Subcutaneous abdominal adipose tissue (tissue), 5 donors: ENCODE measurements around the gene ITIH3.

Experiments used
- H3K27ac ChIP-seq: one replicate; pipeline ENCODE4 v1.7.0; 2013; ENCODE audit warnings: low read depth, mild to moderate bottlenecking, inconsistent platforms, low read length, moderate library complexity
- H3K27me3 ChIP-seq, 5 donors: one replicate each; pipeline ENCODE4 v1.7.0; 2013; ENCODE audit warnings: low read length in 5 of 5, inconsistent platforms in 1 of 5; ENCODE audit not compliant: control insufficient read depth in 5 of 5, insufficient read depth in 4 of 5
- H3K36me3 ChIP-seq, 5 donors: one replicate each; pipeline ENCODE4 v1.7.0; 2013; ENCODE audit warnings: low read length in 5 of 5; ENCODE audit not compliant: control insufficient read depth in 5 of 5, insufficient read depth in 5 of 5
- H3K4me1 ChIP-seq, 5 donors: one replicate each; pipeline ENCODE4 v1.7.0; 2013; ENCODE audit warnings: low read length in 5 of 5, mild to moderate bottlenecking in 3 of 5, moderate library complexity in 1 of 5; ENCODE audit not compliant: control insufficient read depth in 5 of 5, insufficient read depth in 5 of 5
- H3K4me3 ChIP-seq, 5 donors: one replicate each; pipeline ENCODE4 v1.7.0; 2013; ENCODE audit warnings: low read length in 5 of 5, low read depth in 1 of 5
- H3K9ac ChIP-seq, 5 donors: one replicate each; pipeline ENCODE4 v1.7.0; 2013; ENCODE audit warnings: low read length in 5 of 5, mild to moderate bottlenecking in 4 of 5, moderate library complexity in 3 of 5
- H3K9me3 ChIP-seq, 5 donors: one replicate each; pipeline ENCODE4 v1.7.0; 2013; ENCODE audit warnings: low read length in 5 of 5; ENCODE audit not compliant: control insufficient read depth in 5 of 5
- donor health status: healthy.
- donor health status: healthy.
- donor health status: healthy.
- donor health status: healthy.
- donor health status: healthy.

ITIH3 gene

DNA sequence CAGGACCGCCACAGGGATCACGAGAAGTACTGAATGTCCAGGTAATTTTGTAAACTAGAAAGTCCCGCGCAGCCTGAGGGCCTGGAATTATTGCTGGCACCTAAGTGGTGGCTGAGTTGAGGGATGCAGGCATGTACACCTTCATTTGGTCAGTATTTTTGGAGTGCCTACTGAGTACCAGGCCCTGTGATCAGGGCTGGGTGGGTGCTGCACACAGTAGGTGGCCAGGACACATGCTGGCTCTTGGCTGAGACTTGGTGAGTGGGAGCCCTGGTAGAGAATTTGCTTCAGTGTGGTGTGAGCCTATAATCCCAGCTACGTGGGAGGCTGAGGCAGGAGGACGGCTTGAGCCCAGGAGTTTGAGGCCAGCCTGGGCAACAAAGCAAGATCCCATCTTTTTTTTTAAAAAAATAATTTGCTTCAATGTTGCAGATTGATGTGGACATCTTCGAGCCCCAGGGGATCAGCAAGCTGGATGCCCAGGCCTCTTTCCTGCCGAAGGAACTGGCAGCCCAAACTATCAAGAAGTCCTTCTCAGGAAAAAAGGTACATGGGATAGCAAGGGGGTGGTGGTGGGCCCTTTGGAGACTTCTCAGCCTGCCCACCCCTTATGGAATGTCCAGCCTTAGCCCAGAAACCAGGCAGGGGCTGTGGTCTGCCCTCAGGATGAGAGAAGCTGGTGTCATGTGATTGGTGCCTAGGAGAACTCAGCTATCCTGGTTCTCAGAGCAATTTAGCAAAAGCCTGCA, 14.6 kb upstream of the ITIH3 start:
- no peak overlapping the region for H3K4me3 ChIP-seq
- H3K4me1 ChIP-seq: peaks cover 0 to 14% (median 3%) of the 10 kb centered on the region in 5 donors
- peaks cover 0 to 13% (median 5%) of the 10 kb centered on the region in 5 donors for H3K27me3 ChIP-seq
- no peak overlapping the region for H3K27ac ChIP-seq
- H3K36me3 ChIP-seq: no peaks in the 10 kb centered on the region
- H3K9ac ChIP-seq: no peak overlapping the region
- no peaks in the 10 kb centered on the region for H3K9me3 ChIP-seq

DNA sequence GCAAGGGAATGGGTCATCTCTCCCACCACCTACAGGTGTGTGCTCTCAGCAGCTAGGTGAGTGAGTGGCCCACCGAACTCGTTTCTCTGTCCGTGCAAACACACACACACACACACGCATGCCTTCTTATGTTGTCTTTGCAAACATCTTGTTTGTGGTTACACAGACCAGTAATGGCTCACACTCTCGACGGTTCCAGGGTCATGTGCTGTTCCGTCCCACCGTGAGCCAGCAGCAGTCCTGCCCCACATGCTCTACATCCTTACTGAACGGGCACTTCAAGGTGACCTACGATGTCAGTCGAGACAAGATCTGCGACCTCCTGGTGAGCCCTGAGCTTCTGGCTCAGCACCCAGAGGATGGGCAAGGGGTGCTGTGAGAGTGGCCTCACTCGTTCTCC, 12.9 kb upstream of the ITIH3 start:
- Histone ChIP-seq H3K4me3 (no peak overlapping the region), H3K27me3 (peaks cover 0 to 13% (median 5%) of the 10 kb centered on the region in 5 donors), H3K4me1 (peaks cover 0 to 11% (median 3%) of the 10 kb centered on the region in 5 donors), H3K36me3 (no peaks in the 10 kb centered on the region), H3K9ac (no peak overlapping the region), H3K27ac (no peak overlapping the region), H3K9me3 (no peaks in the 10 kb centered on the region)

DNA sequence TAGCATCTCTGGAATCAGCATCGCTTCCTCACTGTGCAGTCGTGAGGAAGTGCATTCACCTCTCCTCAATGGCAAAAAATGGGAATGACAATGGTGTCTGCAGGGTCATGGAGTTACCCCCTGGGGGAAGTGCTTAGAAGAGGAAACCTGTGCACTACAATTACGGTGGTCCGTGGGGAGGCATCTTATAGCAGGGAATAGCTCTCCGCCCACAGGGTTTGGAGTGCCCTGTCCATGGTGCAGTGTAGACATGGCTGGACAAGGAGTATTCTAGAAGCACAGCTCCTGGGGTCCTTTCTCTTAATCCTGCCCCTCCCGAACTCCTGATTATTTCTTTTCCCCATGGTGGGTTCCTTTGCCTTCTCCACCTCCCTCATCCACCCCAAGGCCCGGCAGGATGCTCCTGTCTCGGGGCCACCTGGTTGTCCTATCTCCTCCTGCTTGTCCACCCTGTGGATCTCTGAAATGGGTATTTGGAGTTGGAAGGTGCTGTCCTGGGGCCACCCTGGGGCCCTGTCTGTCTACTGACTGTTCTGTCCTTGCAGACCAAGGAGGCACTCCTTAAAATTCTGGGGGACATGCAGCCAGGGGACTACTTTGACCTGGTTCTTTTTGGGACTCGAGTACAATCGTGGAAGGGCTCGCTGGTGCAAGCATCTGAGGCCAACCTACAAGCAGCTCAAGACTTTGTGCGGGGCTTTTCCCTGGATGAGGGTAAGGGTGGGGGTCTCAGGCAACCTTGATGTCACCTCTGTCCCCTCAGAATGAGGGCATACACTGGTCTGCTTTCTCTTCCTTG, 12.0 kb upstream of the ITIH3 start:
- peaks cover 0 to 14% (median 4%) of the 10 kb centered on the region in 5 donors for H3K4me1 ChIP-seq
- no peak overlapping the region for H3K9ac ChIP-seq
- H3K27ac ChIP-seq: no peak overlapping the region
- peaks cover 0 to 13% (median 5%) of the 10 kb centered on the region in 5 donors for H3K27me3 ChIP-seq
- H3K4me3 ChIP-seq: no peak overlapping the region
- no peaks in the 10 kb centered on the region for H3K36me3 ChIP-seq
- no peaks in the 10 kb centered on the region for H3K9me3 ChIP-seq

DNA sequence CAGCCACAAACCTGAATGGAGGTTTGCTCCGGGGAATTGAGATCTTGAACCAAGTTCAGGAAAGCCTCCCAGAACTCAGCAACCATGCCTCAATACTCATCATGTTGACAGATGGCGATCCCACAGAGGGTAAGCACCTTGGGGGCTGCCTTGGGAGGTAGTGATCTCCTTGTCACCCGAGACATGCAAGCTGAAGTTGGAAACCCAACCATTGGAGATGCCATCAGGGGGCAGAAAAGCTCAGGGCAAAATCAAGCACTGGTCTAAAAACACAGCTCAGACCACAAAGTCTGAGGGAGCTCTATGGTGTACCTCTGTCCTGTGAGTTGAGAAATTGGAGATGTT, 11.4 kb upstream of the ITIH3 start:
- no peaks in the 10 kb centered on the region for H3K9me3 ChIP-seq
- no peak overlapping the region for H3K27ac ChIP-seq
- H3K36me3 ChIP-seq: no peaks in the 10 kb centered on the region
- no peak overlapping the region for H3K9ac ChIP-seq
- H3K4me1 ChIP-seq: peaks cover 0 to 15% (median 6%) of the 10 kb centered on the region in 5 donors
- H3K4me3 ChIP-seq: no peak overlapping the region
- H3K27me3 ChIP-seq: peaks cover 0 to 13% (median 5%) of the 10 kb centered on the region in 5 donors

DNA sequence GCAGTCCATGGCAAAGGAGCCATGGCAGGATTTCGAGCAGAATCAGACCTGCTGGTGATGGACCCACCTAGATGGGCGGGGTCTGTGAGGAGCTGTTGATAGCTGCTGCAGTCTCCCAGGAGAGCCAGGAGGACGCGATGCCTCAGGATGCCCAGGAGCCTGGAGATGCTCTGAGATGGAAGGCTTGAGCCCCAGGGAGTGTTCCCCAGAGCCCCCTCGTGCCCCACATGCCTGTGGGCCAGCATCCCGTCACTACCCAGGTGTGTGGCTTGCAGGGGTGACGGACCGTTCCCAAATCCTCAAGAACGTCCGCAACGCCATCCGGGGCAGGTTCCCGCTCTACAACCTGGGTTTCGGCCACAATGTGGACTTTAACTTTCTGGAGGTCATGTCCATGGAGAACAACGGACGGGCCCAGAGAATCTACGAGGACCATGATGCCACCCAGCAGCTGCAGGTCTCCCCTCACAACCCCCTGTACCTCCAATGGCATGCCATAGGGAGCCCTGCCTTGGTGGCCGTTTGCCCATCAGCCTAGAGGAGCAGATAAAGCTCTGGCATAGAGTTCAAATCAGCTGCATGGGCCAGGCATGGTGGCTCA, 10.5 kb upstream of the ITIH3 start:
- no peaks in the 10 kb centered on the region for H3K36me3 ChIP-seq

DNA sequence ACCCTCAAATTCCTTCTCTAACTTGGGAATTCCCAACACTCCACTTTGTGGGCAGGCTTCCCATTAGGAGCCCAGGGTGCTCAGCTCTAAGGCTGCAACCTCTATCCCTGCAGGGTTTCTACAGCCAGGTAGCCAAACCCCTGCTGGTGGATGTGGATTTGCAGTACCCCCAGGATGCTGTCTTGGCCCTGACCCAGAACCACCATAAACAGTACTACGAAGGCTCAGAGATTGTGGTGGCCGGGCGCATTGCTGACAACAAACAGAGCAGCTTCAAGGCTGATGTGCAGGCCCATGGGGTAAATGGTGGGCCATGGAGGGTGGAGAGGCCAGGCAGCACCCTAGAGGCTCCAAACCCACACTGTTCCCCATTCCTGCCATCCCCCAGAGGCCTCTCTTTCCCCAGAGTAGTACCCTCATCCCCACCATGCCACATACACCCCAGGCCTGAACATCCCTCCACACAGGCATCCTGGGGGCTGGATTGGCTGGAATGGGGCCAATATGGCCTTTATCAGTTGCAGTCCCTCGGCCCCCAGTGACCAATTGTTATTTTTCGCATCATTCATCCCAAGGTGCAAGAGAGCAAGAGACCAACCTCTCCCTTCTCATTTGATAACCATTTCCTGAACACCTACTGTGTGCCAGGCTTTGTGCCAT, 9.5 kb upstream of the ITIH3 start:
- H3K27ac ChIP-seq: no peak overlapping the region
- no peaks in the 10 kb centered on the region for H3K36me3 ChIP-seq
- H3K4me1 ChIP-seq: peaks cover 0 to 9% (median 6%) of the 10 kb centered on the region in 5 donors
- H3K27me3 ChIP-seq: peaks cover 0 to 13% (median 5%) of the 10 kb centered on the region in 5 donors
- H3K9ac ChIP-seq: no peak overlapping the region
- H3K4me3 ChIP-seq: no peak overlapping the region
- no peaks in the 10 kb centered on the region for H3K9me3 ChIP-seq

More for the DNA sequence above, 10.5 kb upstream of the ITIH3 start:
- H3K4me3 ChIP-seq: no peak overlapping the region
- no peaks in the 10 kb centered on the region for H3K9me3 ChIP-seq
- peaks cover 0 to 14% (median 6%) of the 10 kb centered on the region in 5 donors for H3K4me1 ChIP-seq
- H3K9ac ChIP-seq: no peak overlapping the region
- peaks cover 0 to 13% (median 5%) of the 10 kb centered on the region in 5 donors for H3K27me3 ChIP-seq
- no peak overlapping the region for H3K27ac ChIP-seq

DNA sequence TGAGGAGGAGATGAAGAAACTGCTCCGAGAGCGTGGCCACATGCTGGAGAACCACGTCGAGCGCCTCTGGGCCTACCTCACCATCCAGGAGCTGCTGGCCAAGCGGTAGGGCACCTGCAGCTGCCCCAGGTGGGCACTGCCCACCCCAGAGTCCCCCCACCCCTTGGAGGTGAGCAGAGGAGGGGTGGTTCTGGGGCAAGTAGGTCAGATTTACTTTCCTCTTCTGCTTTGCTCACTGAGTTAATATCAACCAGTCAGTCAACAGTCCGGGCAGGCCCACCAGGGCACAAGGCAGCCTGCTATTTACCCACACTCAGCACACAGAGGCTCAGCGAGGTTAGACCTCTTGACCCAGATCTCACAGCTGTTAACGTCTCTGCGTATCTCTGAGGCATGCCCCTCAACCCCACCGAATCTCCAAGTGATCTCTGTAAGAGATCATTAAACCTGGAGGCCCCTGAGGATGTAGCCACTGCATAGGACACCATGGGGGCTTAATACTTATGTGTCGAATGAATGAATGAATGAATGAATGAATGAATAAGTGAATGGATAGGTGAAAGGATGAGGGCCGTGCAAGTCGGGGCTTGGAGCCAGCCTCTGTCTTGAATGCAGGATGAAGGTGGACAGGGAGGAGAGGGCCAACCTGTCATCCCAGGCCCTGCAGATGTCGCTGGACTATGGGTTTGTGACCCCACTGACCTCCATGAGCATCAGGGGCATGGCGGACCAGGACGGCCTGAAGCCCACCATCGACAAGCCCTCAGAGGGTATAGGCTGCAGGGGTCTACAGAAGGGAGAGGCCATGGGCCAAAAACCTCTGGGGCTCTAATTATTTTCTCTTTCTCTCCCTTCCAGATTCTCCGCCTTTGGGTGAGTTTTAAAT, 8.0 kb upstream of the ITIH3 start:
- Histone ChIP-seq H3K9ac (no peak overlapping the region), H3K27me3 (peaks cover 0 to 13% (median 9%) of the 10 kb centered on the region in 5 donors), H3K36me3 (no peaks in the 10 kb centered on the region), H3K4me3 (no peak overlapping the region), H3K4me1 (peaks cover 0 to 9% (median 6%) of the 10 kb centered on the region in 5 donors), H3K9me3 (no peaks in the 10 kb centered on the region), H3K27ac (no peak overlapping the region)

DNA sequence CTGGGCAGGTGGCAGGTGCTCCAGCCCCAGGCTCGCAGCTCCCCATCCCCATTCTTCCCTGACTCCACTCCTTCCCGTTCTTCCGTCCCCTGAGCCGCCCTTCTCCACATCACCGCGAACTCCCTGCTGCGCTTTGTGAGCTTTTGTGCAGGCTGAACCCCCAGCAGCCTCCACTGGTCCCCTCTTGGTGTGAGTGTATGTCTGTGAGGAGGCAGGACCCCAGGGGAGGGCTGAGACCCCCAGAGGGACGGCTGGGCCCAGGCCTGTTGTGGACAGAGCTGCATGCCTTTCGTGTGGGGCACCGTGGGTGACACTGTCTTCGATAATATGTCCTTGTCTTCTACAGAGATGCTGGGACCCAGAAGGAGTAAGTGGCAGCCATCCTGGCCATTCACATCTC, 7.3 kb upstream of the ITIH3 start:
- no peak overlapping the region for H3K4me3 ChIP-seq
- no peaks in the 10 kb centered on the region for H3K36me3 ChIP-seq
- peaks cover 0 to 10% (median 8%) of the 10 kb centered on the region in 5 donors for H3K27me3 ChIP-seq
- no peak overlapping the region for H3K9ac ChIP-seq
- H3K4me1 ChIP-seq: peaks cover 0 to 9% (median 6%) of the 10 kb centered on the region in 5 donors
- H3K9me3 ChIP-seq: no peaks in the 10 kb centered on the region
- H3K27ac ChIP-seq: no peak overlapping the region
